Neural cell (in vitro differentiated cells): ENCODE data around the gene PTER. TPM values are rescaled to one million over a fixed set of nuclear protein-coding genes. Genes with fewer than 3 reads are reported as not detected.

Source experiments
- H2AFZ ChIP-seq: fragments of 200-600, 300-800 bp; sonication (generic), shearing (Covaris generic); 2 replicates; pipeline ENCODE4 v1.6.0; 2014; ENCODE audit warnings: low read depth, mild to moderate bottlenecking, antibody characterized with exemption, low read length, moderate library complexity
- H3F3A ChIP-seq: fragments of 200-600 bp; shearing (Covaris generic); 2 replicates; pipeline ENCODE4 v1.6.1; 2016; ENCODE audit warnings: mild to moderate bottlenecking, moderate library complexity, mixed read lengths, antibody characterized with exemption, low read length; ENCODE audit not compliant: insufficient read depth, poor library complexity, severe bottlenecking
- H3K27ac ChIP-seq: fragments of 200-600, 300-800 bp; sonication (generic), shearing (Covaris generic); 2 replicates; pipeline ENCODE4 v1.5.1; 2014; ENCODE audit warnings: mild to moderate bottlenecking, low read length, moderate library complexity
- H3K27me3 ChIP-seq: fragments of 300-800, 200-600 bp; sonication (generic), shearing (Covaris generic); 2 replicates; pipeline ENCODE4 v1.6.0; 2014; ENCODE audit warnings: mild to moderate bottlenecking, low read depth, low read length, moderate library complexity; ENCODE audit not compliant: insufficient read depth
- H3K36me3 ChIP-seq: fragments of 300-800, 200-600 bp; sonication (generic), shearing (Covaris generic); 2 replicates; pipeline ENCODE4 v1.5.1; 2014; ENCODE audit warnings: mild to moderate bottlenecking, antibody characterized with exemption, low read length, moderate library complexity; ENCODE audit not compliant: insufficient read depth
- H3K4me2 ChIP-seq: fragments of 300-800, 200-600 bp; sonication (generic), shearing (Covaris generic); 2 replicates; pipeline ENCODE4 v1.6.0; 2014; ENCODE audit warnings: mild to moderate bottlenecking, low read length
- H3K4me3 ChIP-seq: fragments of 300-800, 200-600 bp; sonication (generic), shearing (Covaris generic); 2 replicates; pipeline ENCODE4 v1.5.1; 2014; ENCODE audit warnings: mild to moderate bottlenecking, low read length, moderate library complexity
- H3K79me2 ChIP-seq: fragments of 200-600 bp; shearing (Covaris generic); replicated peaks from 2 replicates; pipeline ENCODE4 v1.6.0; 2014; ENCODE audit warnings: mild to moderate bottlenecking, low read length, moderate library complexity; ENCODE audit not compliant: insufficient read depth
- H3K9ac ChIP-seq: fragments of 300-800, 200-600 bp; sonication (generic), shearing (Covaris generic); 2 replicates; pipeline ENCODE4 v1.6.1; 2016; ENCODE audit warnings: mild to moderate bottlenecking, low read length, mixed read lengths
- H3K9me2 ChIP-seq: fragments of 200-600 bp; shearing (Covaris generic); 2 replicates; pipeline ENCODE4 v1.6.1; 2016; ENCODE audit warnings: mild to moderate bottlenecking, low read length, mixed read lengths; ENCODE audit not compliant: insufficient read depth
- H3K9me3 ChIP-seq: fragments of 200-600, 300-800 bp; sonication (generic), shearing (Covaris generic); 2 replicates; pipeline ENCODE4 v1.6.1; 2016; ENCODE audit warnings: mild to moderate bottlenecking, mixed run types, low read length, moderate library complexity, mixed read lengths
- H4K20me1 ChIP-seq: fragments of 200-600 bp; shearing (Covaris generic); 2 replicates; pipeline ENCODE4 v1.6.1; 2016; ENCODE audit warnings: mild to moderate bottlenecking, mixed run types; ENCODE audit not compliant: insufficient read depth
- CTCF ChIP-seq: fragments of 450-650 bp; IDR thresholded peaks from 2 replicates; pipeline ENCODE4 v1.5.1; 2014; ENCODE audit warnings: antibody characterized with exemption, mild to moderate bottlenecking, moderate library complexity; ENCODE audit not compliant: poor library complexity, severe bottlenecking
- EZH2 ChIP-seq: fragments of 200-600, 300-800 bp; shearing (Covaris generic), sonication (generic); IDR thresholded peaks from 2 replicates; pipeline ENCODE4 v1.6.1; 2014; ENCODE audit warnings: antibody characterized with exemption, low read length, borderline replicate concordance, mild to moderate bottlenecking; ENCODE audit not compliant: insufficient read depth, poor library complexity, severe bottlenecking
- POLR2AphosphoS5 ChIP-seq: IDR thresholded peaks from 2 replicates; pipeline ENCODE4 v1.6.1; 2012
- RAD21 ChIP-seq: fragments of 450-650 bp; conservative IDR thresholded peaks from 2 replicates; pipeline ENCODE4 v1.6.1; 2014; ENCODE audit warnings: antibody characterized with exemption, mild to moderate bottlenecking, moderate library complexity
- REST ChIP-seq: IDR thresholded peaks from 2 replicates; pipeline ENCODE4 v1.6.1; 2012; ENCODE audit warnings: borderline replicate concordance
- SMC3 ChIP-seq: fragments of 450-650 bp; conservative IDR thresholded peaks from 2 replicates; pipeline ENCODE4 v1.6.1; 2014; ENCODE audit warnings: antibody characterized with exemption, mild to moderate bottlenecking, moderate library complexity; ENCODE audit not compliant: poor library complexity
- TAF1 ChIP-seq: IDR thresholded peaks from 2 replicates; pipeline ENCODE4 v1.6.1; 2012; ENCODE audit warnings: low read depth
- polyA plus RNA-seq: library from polyadenylated mRNA; depleted of rRNA; stranded (reverse); fragments of >200 nt; gene quantifications from 2 replicates; pipeline ENCODE4 v1.2.3, GENCODE V29; 2014

PTER gene
- polyA plus RNA-seq, 1 donor from 2014 or later = not detected

GRCh38 chr10:16519908-16520861 lies 83.4 kb downstream of the PTER start:
- H3K4me2 ChIP-seq = no peak overlapping the region
- no peak overlapping the region for H3K9ac ChIP-seq
- H3K4me3 ChIP-seq = peak overlapping the region; percentile 64
- H3K79me2 ChIP-seq = no peaks in the 10 kb centered on the region
- TF ChIP-seq TAF1 = no peak
- TF ChIP-seq REST = no peak
- TF ChIP-seq RAD21 = no peak
- TF ChIP-seq POLR2AphosphoS5 = no peak
- TF ChIP-seq EZH2 = no peak
- TF ChIP-seq CTCF = no peak
- TF ChIP-seq SMC3 = no peak
- no peaks in the 10 kb centered on the region for H3K9me3 ChIP-seq
- H4K20me1 ChIP-seq = no peaks in the 10 kb centered on the region
- H3K36me3 ChIP-seq = no peaks in the 10 kb centered on the region
- H3K27me3 ChIP-seq = peaks cover 88% of the 10 kb centered on the region
- H3F3A ChIP-seq = no peaks in the 10 kb centered on the region
- no peak overlapping the region for H3K27ac ChIP-seq
- no peaks in the 10 kb centered on the region for H3K9me2 ChIP-seq
- no peak overlapping the region for H2AFZ ChIP-seq

GRCh38 chr10:16520900-16521299 lies 84.1 kb downstream of the PTER start:
- Histone ChIP-seq H3K9me2 (no peaks in the 10 kb centered on the region), H3K27me3 (peaks cover 91% of the 10 kb centered on the region), H3K79me2 (no peaks in the 10 kb centered on the region), H3K4me3 (peak overlapping the region; percentile 64), H3K9me3 (no peaks in the 10 kb centered on the region), H3K36me3 (no peaks in the 10 kb centered on the region), H3K27ac (no peak overlapping the region), H4K20me1 (no peaks in the 10 kb centered on the region), H3K9ac (no peak overlapping the region), H2AFZ (no peak overlapping the region), H3F3A (no peaks in the 10 kb centered on the region), H3K4me2 (no peak overlapping the region)
- no peak for TF ChIP-seq REST
- peak; percentile 35 for TF ChIP-seq CTCF
